ENCODE results near the gene DOCK9.

The DOCK9 gene

GRCh38 chr13:98975822-98976261, 2.0 kb downstream of the DOCK9 start:
- Mint-ChIP-seq H3K4me1 (peaks cover 60% of the 10 kb centered on the region), H3K36me3 (no peaks in the 10 kb centered on the region), H3K4me3 (no peak overlapping the region), H3K9me3 (no peaks in the 10 kb centered on the region), H3K27me3 (no peaks in the 10 kb centered on the region), H3K27ac (peak overlapping the region; percentile 67)
- CTCF ChIA-PET = interaction anchor here (1.1 to 1.8 kb wide), 2 partner anchors 10 to 12 kb away, joined by 3 to 4 read pairs; no protein-coding TSS in a partner anchor
- no peak for DNase-seq

GRCh38 chr13:98974053-98974452, 3.8 kb downstream of the DOCK9 start:
- peaks cover 75% of the 10 kb centered on the region for H3K4me1 Mint-ChIP-seq
- DNase-seq = no peak
- CTCF ChIA-PET = no interaction called here

GRCh38 chr13:98972627-98973026, 5.2 kb downstream of the DOCK9 start:
- Mint-ChIP-seq H3K4me3 (no peak overlapping the region), H3K27ac (no peak overlapping the region), H3K27me3 (no peaks in the 10 kb centered on the region), H3K36me3 (peaks cover 8% of the 10 kb centered on the region), H3K4me1 (peaks cover 73% of the 10 kb centered on the region), H3K9me3 (no peaks in the 10 kb centered on the region)
- no peak for DNase-seq
- CTCF ChIA-PET = no interaction called here

More at GRCh38 chr13:98974053-98974452, 3.8 kb downstream of the DOCK9 start:
- no peak overlapping the region for H3K4me3 Mint-ChIP-seq
- H3K36me3 Mint-ChIP-seq = peaks cover 5% of the 10 kb centered on the region
- no peak overlapping the region for H3K27ac Mint-ChIP-seq
- H3K27me3 Mint-ChIP-seq = no peaks in the 10 kb centered on the region
- no peaks in the 10 kb centered on the region for H3K9me3 Mint-ChIP-seq

- Mint-ChIP-seq H3K27ac (no peak overlapping the region), H3K36me3 (peaks cover 8% of the 10 kb centered on the region), H3K27me3 (no peaks in the 10 kb centered on the region), H3K4me1 (peaks cover 68% of the 10 kb centered on the region), H3K9me3 (no peaks in the 10 kb centered on the region), H3K4me3 (no peak overlapping the region)
- CTCF ChIA-PET = interaction anchor here (0.5 kb wide), 1 partner anchor 1876 kb away, joined by 4 read pairs; no protein-coding TSS in a partner anchor
- DNase-seq = no peak
These were observed 5.8 kb downstream of the DOCK9 start for GRCh38 chr13:98972059-98972458.

GRCh38 chr13:98970330-98970729, 7.5 kb downstream of the DOCK9 start:
- Mint-ChIP-seq H3K27me3 (no peaks in the 10 kb centered on the region), H3K4me3 (no peak overlapping the region), H3K4me1 (peaks cover 51% of the 10 kb centered on the region), H3K36me3 (peaks cover 8% of the 10 kb centered on the region), H3K27ac (peak overlapping the region; percentile 33), H3K9me3 (no peaks in the 10 kb centered on the region)
- CTCF ChIA-PET = no interaction called here
- no peak for DNase-seq

- CTCF ChIA-PET = no interaction called here
- Mint-ChIP-seq H3K4me1 (peaks cover 26% of the 10 kb centered on the region), H3K27ac (no peak overlapping the region)
These were observed 10.4 kb downstream of the DOCK9 start for GRCh38 chr13:98967491-98967890.

GRCh38 chr13:98966019-98966418, 11.8 kb downstream of the DOCK9 start:
- H3K9me3 Mint-ChIP-seq = peaks cover 2% of the 10 kb centered on the region
- no peak overlapping the region for H3K27ac Mint-ChIP-seq
- CTCF ChIA-PET = no interaction called here
- peaks cover 14% of the 10 kb centered on the region for H3K36me3 Mint-ChIP-seq
- H3K27me3 Mint-ChIP-seq = no peaks in the 10 kb centered on the region
- H3K4me1 Mint-ChIP-seq = peaks cover 24% of the 10 kb centered on the region
- no peak overlapping the region for H3K4me3 Mint-ChIP-seq
- no peak for DNase-seq

More at GRCh38 chr13:98967491-98967890, 10.4 kb downstream of the DOCK9 start:
- peaks cover 2% of the 10 kb centered on the region for H3K9me3 Mint-ChIP-seq
- no peak for DNase-seq
- no peaks in the 10 kb centered on the region for H3K27me3 Mint-ChIP-seq
- peaks cover 14% of the 10 kb centered on the region for H3K36me3 Mint-ChIP-seq
- H3K4me3 Mint-ChIP-seq = no peak overlapping the region

GRCh38 chr13:98965325-98965724, 12.5 kb downstream of the DOCK9 start:
- H3K4me1 Mint-ChIP-seq = peaks cover 18% of the 10 kb centered on the region
- peaks cover 14% of the 10 kb centered on the region for H3K36me3 Mint-ChIP-seq
- H3K4me3 Mint-ChIP-seq = no peak overlapping the region
- no peak for DNase-seq
- no peaks in the 10 kb centered on the region for H3K27me3 Mint-ChIP-seq
- H3K9me3 Mint-ChIP-seq = peaks cover 2% of the 10 kb centered on the region
- no peak overlapping the region for H3K27ac Mint-ChIP-seq
- CTCF ChIA-PET = no interaction called here

- Mint-ChIP-seq H3K36me3 (peaks cover 11% of the 10 kb centered on the region), H3K4me1 (peaks cover 4% of the 10 kb centered on the region), H3K27me3 (no peaks in the 10 kb centered on the region), H3K4me3 (no peak overlapping the region), H3K9me3 (peaks cover 2% of the 10 kb centered on the region), H3K27ac (no peak overlapping the region)
- DNase-seq = no peak
- CTCF ChIA-PET = interaction anchor here (0.7 to 1.3 kb wide), 3 partner anchors 10 to 113 kb away, joined by 3 to 4 read pairs (median 4); no protein-coding TSS in a partner anchor
These were observed 13.9 kb downstream of the DOCK9 start for GRCh38 chr13:98963917-98964316.

GRCh38 chr13:98962901-98963590, 14.8 kb downstream of the DOCK9 start:
- H3K36me3 Mint-ChIP-seq = peaks cover 10% of the 10 kb centered on the region
- CTCF ChIA-PET = interaction anchor here (0.7 to 1.3 kb wide), 2 partner anchors 9 to 13 kb away, joined by 4 read pairs; no protein-coding TSS in a partner anchor
- H3K27ac Mint-ChIP-seq = no peak overlapping the region
- H3K27me3 Mint-ChIP-seq = no peaks in the 10 kb centered on the region
- H3K9me3 Mint-ChIP-seq = peaks cover 2% of the 10 kb centered on the region
- no peak overlapping the region for H3K4me3 Mint-ChIP-seq
- H3K4me1 Mint-ChIP-seq = peaks cover 2% of the 10 kb centered on the region
- no peak for DNase-seq

GRCh38 chr13:98961503-98962105, 16.3 kb downstream of the DOCK9 start:
- Mint-ChIP-seq H3K27ac (no peak overlapping the region), H3K4me3 (no peak overlapping the region), H3K36me3 (peaks cover 10% of the 10 kb centered on the region), H3K4me1 (peaks cover 2% of the 10 kb centered on the region), H3K9me3 (peaks cover 2% of the 10 kb centered on the region), H3K27me3 (no peaks in the 10 kb centered on the region)
- CTCF ChIA-PET = no interaction called here
- DNase-seq = no peak

GRCh38 chr13:98960606-98961502, 17.0 kb downstream of the DOCK9 start:
- no peak overlapping the region for H3K4me3 Mint-ChIP-seq
- no peaks in the 10 kb centered on the region for H3K27me3 Mint-ChIP-seq
- peaks cover 2% of the 10 kb centered on the region for H3K9me3 Mint-ChIP-seq
- H3K36me3 Mint-ChIP-seq = peaks cover 10% of the 10 kb centered on the region
- CTCF ChIA-PET = no interaction called here
- DNase-seq = no peak
- peaks cover 2% of the 10 kb centered on the region for H3K4me1 Mint-ChIP-seq
- H3K27ac Mint-ChIP-seq = peak overlapping the region; percentile 9

- Mint-ChIP-seq H3K36me3 (peaks cover 10% of the 10 kb centered on the region), H3K4me1 (peaks cover 2% of the 10 kb centered on the region), H3K27ac (peak overlapping the region; percentile 9), H3K4me3 (no peak overlapping the region), H3K27me3 (no peaks in the 10 kb centered on the region), H3K9me3 (peaks cover 2% of the 10 kb centered on the region)
- CTCF ChIA-PET = no interaction called here
- no peak for DNase-seq
These were observed 17.9 kb downstream of the DOCK9 start for GRCh38 chr13:98959786-98960605.
